Activated naive CD4-positive, alpha-beta T cell treated with anti-CD3 and anti-CD28 coated beads, Interleukin-2, amount 50 U/mL, for 24 hours (primary cell): ENCODE results near the gene PDE2A.

ENCODE experiments used
- H3K27ac Mint-ChIP-seq: one replicate; pipeline ENCODE4 v1.8.0; 2021; ENCODE audit warnings: mild to moderate bottlenecking, mixed read lengths
- H3K27me3 Mint-ChIP-seq: one replicate; pipeline ENCODE4 v1.8.0; 2021; ENCODE audit warnings: mixed read lengths
- H3K36me3 Mint-ChIP-seq: one replicate; pipeline ENCODE4 v1.8.0; 2021; ENCODE audit warnings: mixed read lengths
- H3K4me1 Mint-ChIP-seq: one replicate; pipeline ENCODE4 v1.8.0; 2021; ENCODE audit warnings: mixed read lengths
- H3K4me3 Mint-ChIP-seq: one replicate; pipeline ENCODE4 v1.8.0; 2021; ENCODE audit warnings: mild to moderate bottlenecking, mixed read lengths
- H3K9me3 Mint-ChIP-seq: one replicate; pipeline ENCODE4 v1.8.0; 2021; ENCODE audit warnings: mixed read lengths

Gene PDE2A

GRCh38 chr11:72673943-72674828 is at the start of gene PDE2A:
PDE2A (minus strand) TSS chr11:72674422; CDS start chr11:72674207, 215 bp downstream.
- Mint-ChIP-seq H3K4me1 (peaks cover 21% of the 10 kb centered on the region), H3K4me3 (no peak within 1 kb of the TSS), H3K27me3 (peaks cover 33% of the 10 kb centered on the region), H3K9me3 (no peaks in the 10 kb centered on the region), H3K36me3 (peaks cover 1% of the 10 kb centered on the region), H3K27ac (no peak within 1 kb of the TSS)

DNA sequence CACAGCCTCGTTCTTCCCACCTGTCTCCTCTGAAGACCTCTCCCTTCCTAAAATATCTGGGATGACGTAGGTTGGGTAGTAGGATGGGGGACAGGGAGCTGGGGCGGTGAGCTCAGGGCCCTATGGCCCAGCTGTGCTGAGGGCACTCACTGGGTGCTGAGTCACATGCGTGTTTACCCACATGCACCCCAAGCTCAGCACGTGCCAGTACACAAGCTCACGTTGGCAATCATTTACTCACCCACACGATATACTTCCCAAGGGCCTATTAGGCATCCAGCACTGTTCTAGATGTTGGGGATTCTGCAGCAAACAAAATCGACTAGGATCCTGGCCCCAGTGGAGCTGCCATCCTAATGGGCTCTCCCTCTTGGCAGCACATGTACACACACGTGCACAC is 49.3 kb upstream of the PDE2A start:
- Mint-ChIP-seq H3K9me3 (no peaks in the 10 kb centered on the region), H3K36me3 (no peaks in the 10 kb centered on the region), H3K4me3 (peak overlapping the region; percentile 44), H3K27me3 (no peaks in the 10 kb centered on the region), H3K27ac (no peak overlapping the region), H3K4me1 (peaks cover 69% of the 10 kb centered on the region)

DNA sequence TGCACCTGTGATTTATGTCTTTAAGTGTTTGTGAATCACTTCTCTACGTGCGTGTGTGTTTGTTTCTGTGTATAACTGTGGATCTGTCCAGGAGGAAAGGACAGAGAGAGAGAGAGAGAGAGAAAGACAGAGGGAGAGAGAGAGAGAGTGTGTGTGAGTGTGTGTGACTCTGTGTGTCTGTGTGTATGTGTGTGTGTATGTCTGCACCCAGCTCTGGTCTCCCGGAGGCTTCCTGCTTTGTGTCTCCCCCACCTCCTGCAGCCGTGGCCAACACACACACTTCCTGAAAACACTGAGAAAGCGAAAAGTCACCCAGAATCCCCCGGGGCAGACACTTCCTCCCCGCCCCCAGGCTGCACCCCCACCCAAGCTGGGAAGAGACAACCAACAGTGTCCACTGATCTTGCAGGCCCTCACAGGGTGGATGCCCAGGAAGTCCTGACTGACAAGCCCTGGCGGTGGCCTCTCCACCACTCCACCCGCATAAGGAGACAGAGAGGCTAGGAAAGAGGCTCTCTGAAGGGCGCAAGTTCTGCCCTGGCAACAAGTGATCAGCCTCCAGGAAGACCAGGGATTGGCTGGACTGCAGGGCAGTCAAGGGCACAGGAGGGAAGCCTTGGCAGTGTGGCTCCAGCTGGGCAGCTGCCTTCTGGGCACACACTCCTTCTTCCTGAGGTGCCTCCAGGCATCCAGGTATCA is 48.0 kb upstream of the PDE2A start:
- H3K36me3 Mint-ChIP-seq = no peaks in the 10 kb centered on the region
- H3K27ac Mint-ChIP-seq = peak overlapping the region; percentile 90
- no peaks in the 10 kb centered on the region for H3K9me3 Mint-ChIP-seq
- H3K4me1 Mint-ChIP-seq = peaks cover 70% of the 10 kb centered on the region
- H3K4me3 Mint-ChIP-seq = peak overlapping the region; percentile 97
- H3K27me3 Mint-ChIP-seq = no peaks in the 10 kb centered on the region

- H3K4me3 Mint-ChIP-seq = peak overlapping the region; percentile 97
- no peaks in the 10 kb centered on the region for H3K36me3 Mint-ChIP-seq
- H3K27ac Mint-ChIP-seq = peak overlapping the region; percentile 90
- H3K4me1 Mint-ChIP-seq = peaks cover 73% of the 10 kb centered on the region
- H3K27me3 Mint-ChIP-seq = no peaks in the 10 kb centered on the region
- H3K9me3 Mint-ChIP-seq = no peaks in the 10 kb centered on the region
Measured at GRCh38 chr11:72721689-72722049, 47.4 kb upstream of the PDE2A start.

DNA sequence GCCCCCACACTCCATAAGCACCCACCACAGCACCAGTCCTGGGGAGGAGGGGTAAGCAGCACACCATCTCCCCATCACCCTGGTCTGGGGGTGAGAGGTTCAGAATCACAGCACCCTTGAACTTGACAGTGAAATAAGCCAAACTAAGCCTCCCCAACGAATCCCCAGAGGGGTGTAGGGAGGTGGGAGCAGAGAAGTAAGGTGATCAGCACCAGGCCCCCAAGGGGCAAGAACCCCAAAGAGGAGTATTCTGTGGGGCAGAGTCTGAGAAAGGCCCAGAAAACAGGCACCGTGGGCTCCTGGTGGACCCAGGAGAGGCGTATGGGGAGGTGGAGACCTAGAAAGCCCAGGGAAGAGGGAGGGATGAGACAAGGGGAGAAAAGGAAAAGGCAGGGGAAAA is 47.1 kb upstream of the PDE2A start:
- H3K27ac Mint-ChIP-seq = peak overlapping the region; percentile 90
- H3K36me3 Mint-ChIP-seq = no peaks in the 10 kb centered on the region
- peaks cover 77% of the 10 kb centered on the region for H3K4me1 Mint-ChIP-seq
- no peaks in the 10 kb centered on the region for H3K9me3 Mint-ChIP-seq
- peak overlapping the region; percentile 97 for H3K4me3 Mint-ChIP-seq
- no peaks in the 10 kb centered on the region for H3K27me3 Mint-ChIP-seq

- Mint-ChIP-seq H3K4me1 (peaks cover 80% of the 10 kb centered on the region), H3K9me3 (no peaks in the 10 kb centered on the region), H3K27ac (peak overlapping the region; percentile 90), H3K36me3 (no peaks in the 10 kb centered on the region), H3K27me3 (no peaks in the 10 kb centered on the region), H3K4me3 (peak overlapping the region; percentile 97)
Measured at GRCh38 chr11:72720784-72721183, 46.6 kb upstream of the PDE2A start.

- H3K9me3 Mint-ChIP-seq = no peaks in the 10 kb centered on the region
- no peaks in the 10 kb centered on the region for H3K36me3 Mint-ChIP-seq
- H3K4me1 Mint-ChIP-seq = peaks cover 78% of the 10 kb centered on the region
- H3K27me3 Mint-ChIP-seq = no peaks in the 10 kb centered on the region
- peak overlapping the region; percentile 97 for H3K4me3 Mint-ChIP-seq
- H3K27ac Mint-ChIP-seq = peak overlapping the region; percentile 57
Measured at GRCh38 chr11:72720047-72720446, 45.8 kb upstream of the PDE2A start.

DNA sequence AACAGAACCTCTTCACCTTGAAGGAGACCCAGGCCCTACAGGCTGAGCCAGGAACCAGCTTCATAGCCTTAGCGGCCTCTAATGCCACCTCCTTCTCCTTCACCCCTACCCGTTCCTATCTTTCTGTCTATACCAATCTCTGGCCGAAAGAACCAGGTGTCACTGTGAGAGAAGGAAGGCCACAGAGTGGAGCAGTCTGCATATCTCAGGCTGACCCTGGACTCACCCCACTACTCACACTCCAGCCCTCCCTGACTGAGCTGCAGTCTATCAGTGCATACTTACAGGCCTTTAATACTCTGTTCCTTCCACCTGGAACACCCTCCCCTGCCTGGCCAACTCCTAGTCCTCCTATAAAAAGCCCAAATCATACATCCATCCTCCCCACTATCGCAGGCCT is 45.3 kb upstream of the PDE2A start:
- peaks cover 81% of the 10 kb centered on the region for H3K4me1 Mint-ChIP-seq
- H3K4me3 Mint-ChIP-seq = peak overlapping the region; percentile 97
- no peaks in the 10 kb centered on the region for H3K36me3 Mint-ChIP-seq
- H3K27ac Mint-ChIP-seq = peak overlapping the region; percentile 57
- no peaks in the 10 kb centered on the region for H3K27me3 Mint-ChIP-seq
- H3K9me3 Mint-ChIP-seq = no peaks in the 10 kb centered on the region

GRCh38 chr11:72719144-72719543 is 44.9 kb upstream of the PDE2A start:
- H3K27ac Mint-ChIP-seq = peak overlapping the region; percentile 57
- H3K9me3 Mint-ChIP-seq = no peaks in the 10 kb centered on the region
- H3K27me3 Mint-ChIP-seq = no peaks in the 10 kb centered on the region
- no peaks in the 10 kb centered on the region for H3K36me3 Mint-ChIP-seq
- H3K4me1 Mint-ChIP-seq = peaks cover 85% of the 10 kb centered on the region
- peak overlapping the region; percentile 97 for H3K4me3 Mint-ChIP-seq

DNA sequence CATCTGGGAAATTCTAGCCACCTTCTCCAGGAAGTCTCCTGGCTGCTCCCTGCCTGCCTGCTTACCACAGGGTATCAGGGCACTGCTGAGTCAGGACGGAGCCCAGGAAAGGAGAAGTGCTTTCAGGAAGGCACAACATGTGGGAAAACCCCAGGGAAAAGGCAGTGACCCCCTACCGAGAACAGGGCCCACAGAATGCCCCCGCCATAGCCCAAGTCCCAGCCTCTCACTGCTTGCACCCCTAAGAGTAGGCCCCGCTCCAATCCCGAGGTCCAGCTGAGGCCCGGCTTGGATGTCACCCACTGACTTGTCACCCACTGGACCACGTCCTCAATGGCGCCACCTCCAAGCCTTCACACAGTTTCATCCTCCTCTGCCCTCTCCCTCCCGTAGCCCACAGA is 43.9 kb upstream of the PDE2A start:
- Mint-ChIP-seq H3K27ac (no peak overlapping the region), H3K4me3 (no peak overlapping the region), H3K36me3 (no peaks in the 10 kb centered on the region), H3K4me1 (peaks cover 80% of the 10 kb centered on the region), H3K9me3 (no peaks in the 10 kb centered on the region), H3K27me3 (no peaks in the 10 kb centered on the region)

- H3K36me3 Mint-ChIP-seq = no peaks in the 10 kb centered on the region
Measured at GRCh38 chr11:72716788-72717435, 42.7 kb upstream of the PDE2A start.

DNA sequence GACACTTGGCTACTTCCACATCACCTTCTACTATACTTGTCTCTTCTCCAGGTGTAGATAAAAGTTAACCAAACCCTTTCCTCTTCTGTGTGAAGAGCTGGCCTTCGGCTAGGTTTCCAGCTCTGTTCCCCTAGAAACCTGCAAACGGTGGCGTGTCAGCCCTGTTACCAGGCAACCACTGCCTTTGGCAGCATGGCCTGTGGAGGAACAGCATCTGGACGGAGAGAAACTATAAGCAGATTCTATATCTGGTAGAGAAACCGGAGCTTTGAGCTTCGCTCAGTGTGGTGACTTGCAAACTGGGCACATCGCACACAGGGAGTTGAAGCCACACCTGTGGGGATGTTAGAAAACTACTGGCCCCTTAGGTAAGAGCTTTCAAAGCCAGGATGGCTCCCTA is 42.1 kb upstream of the PDE2A start:
- Mint-ChIP-seq H3K27ac (no peak overlapping the region), H3K4me1 (peaks cover 67% of the 10 kb centered on the region), H3K4me3 (no peak overlapping the region), H3K27me3 (no peaks in the 10 kb centered on the region), H3K36me3 (peaks cover under 1% of the 10 kb centered on the region), H3K9me3 (no peaks in the 10 kb centered on the region)

More at GRCh38 chr11:72716788-72717435, 42.7 kb upstream of the PDE2A start:
- peaks cover 73% of the 10 kb centered on the region for H3K4me1 Mint-ChIP-seq
- no peaks in the 10 kb centered on the region for H3K9me3 Mint-ChIP-seq
- H3K4me3 Mint-ChIP-seq = no peak overlapping the region
- no peak overlapping the region for H3K27ac Mint-ChIP-seq
- no peaks in the 10 kb centered on the region for H3K27me3 Mint-ChIP-seq

- no peaks in the 10 kb centered on the region for H3K9me3 Mint-ChIP-seq
- peaks cover 9% of the 10 kb centered on the region for H3K36me3 Mint-ChIP-seq
- no peaks in the 10 kb centered on the region for H3K27me3 Mint-ChIP-seq
- H3K4me1 Mint-ChIP-seq = peaks cover 35% of the 10 kb centered on the region
- peak overlapping the region; percentile 74 for H3K27ac Mint-ChIP-seq
- H3K4me3 Mint-ChIP-seq = no peak overlapping the region
Measured at GRCh38 chr11:72712841-72713240, 38.6 kb upstream of the PDE2A start.

GRCh38 chr11:72712168-72712751 is 38.0 kb upstream of the PDE2A start:
- no peaks in the 10 kb centered on the region for H3K27me3 Mint-ChIP-seq
- H3K4me1 Mint-ChIP-seq = peaks cover 31% of the 10 kb centered on the region
- H3K27ac Mint-ChIP-seq = peak overlapping the region; percentile 74
- no peaks in the 10 kb centered on the region for H3K9me3 Mint-ChIP-seq
- H3K4me3 Mint-ChIP-seq = no peak overlapping the region
- peaks cover 11% of the 10 kb centered on the region for H3K36me3 Mint-ChIP-seq

GRCh38 chr11:72711141-72711540 is 36.9 kb upstream of the PDE2A start:
- Mint-ChIP-seq H3K9me3 (no peaks in the 10 kb centered on the region), H3K27ac (no peak overlapping the region), H3K36me3 (peaks cover 16% of the 10 kb centered on the region), H3K4me3 (no peak overlapping the region), H3K27me3 (no peaks in the 10 kb centered on the region), H3K4me1 (peaks cover 23% of the 10 kb centered on the region)
